Caco-2 (cell line): Measurements from ENCODE around the gene RIBC2. TPM values are rescaled to one million over a fixed set of nuclear protein-coding genes. Genes with fewer than 3 reads are reported as not detected.
A peak's percentile ranks its signal among the peaks of the same experiment; 100 is the strongest.

Experiments
- BruUV-seq: library from RNA; stranded (reverse); fragments of 400-500 nt; replicated peaks from 2 replicates; lab custom pipeline; 2021; lab: Mats Ljungman, UMichigan
- CTCF ChIA-PET: fragments of 300-600 bp; sonication (Branson Sonifier 250); formaldehyde crosslinking; loops from one replicate; lab custom pipeline; 2022; ENCODE audit warnings: antibody characterized with exemption; lab: Charles Lee
- POLR2A ChIA-PET: fragments of 300-600 bp; sonication (Branson Sonifier 250); formaldehyde crosslinking; loops from one replicate; lab custom pipeline; 2022; ENCODE audit warnings: antibody characterized with exemption; lab: Charles Lee
- DNase-seq, 2 experiments: peaks; one replicate each; pipeline versions ENCODE4 v3.0.0 to v3.0.0-alpha.2; 2020 to 2022
- H3K27me3 ChIP-seq: replicated peaks from 2 replicates; pipeline ENCODE4 v1.6.0; 2011; ENCODE audit warnings: low read length; ENCODE audit not compliant: control insufficient read depth, insufficient read depth
- H3K36me3 ChIP-seq: 2 replicates; pipeline ENCODE4 v1.5.1; 2011; ENCODE audit warnings: low read length; ENCODE audit not compliant: control insufficient read depth, insufficient read depth
- H3K4me1 ChIP-seq: fragments of 250-450 bp; sonication (Bioruptor Pico); 2 replicates; pipeline ENCODE4 v1.5.1; 2020; ENCODE audit warnings: mild to moderate bottlenecking
- H3K4me3 ChIP-seq: 2 replicates; pipeline ENCODE4 v1.5.1; 2011; ENCODE audit warnings: low read depth, mild to moderate bottlenecking, control low read depth, low read length
- H3K9me3 ChIP-seq: fragments of 250-450 bp; sonication (Bioruptor Pico); 2 replicates; pipeline ENCODE4 v1.5.1; 2020; ENCODE audit warnings: mild to moderate bottlenecking, moderate library complexity
- H3K27ac Mint-ChIP-seq: one replicate; pipeline ENCODE4 v1.8.0; 2022; ENCODE audit warnings: mixed read lengths; ENCODE audit not compliant: unreplicated experiment
- H3K27me3 Mint-ChIP-seq: one replicate; pipeline ENCODE4 v1.8.0; 2022; ENCODE audit warnings: mixed read lengths; ENCODE audit not compliant: insufficient read depth, unreplicated experiment
- H3K36me3 Mint-ChIP-seq: one replicate; pipeline ENCODE4 v1.8.0; 2022; ENCODE audit warnings: mild to moderate bottlenecking, mixed read lengths; ENCODE audit not compliant: insufficient read depth, unreplicated experiment
- H3K4me1 Mint-ChIP-seq: one replicate; pipeline ENCODE4 v1.8.0; 2022; ENCODE audit warnings: low read depth, mixed read lengths; ENCODE audit not compliant: unreplicated experiment
- H3K4me3 Mint-ChIP-seq: one replicate; pipeline ENCODE4 v1.8.0; 2022; ENCODE audit warnings: mild to moderate bottlenecking, moderate library complexity, mixed read lengths; ENCODE audit not compliant: unreplicated experiment
- H3K9me3 Mint-ChIP-seq: one replicate; pipeline ENCODE4 v1.8.0; 2022; ENCODE audit warnings: mixed read lengths; ENCODE audit not compliant: unreplicated experiment
- intact Hi-C: fragments of 100-400 bp; cut with micrococcal nuclease; formaldehyde crosslinking; loops from one replicate; pipeline ENCODE4 v1.10.0; 2022; ENCODE audit not compliant: unreplicated experiment
- total RNA-seq: library from RNA; stranded (reverse); gene quantifications from 2 replicates; pipeline ENCODE4 v1.2.3, GENCODE V29; 2022
- TF ChIP-seq, protein P1 (sequence below), 2 experiments: fragments of 200-600 bp in 1 of 2; IDR thresholded peaks; 1 replicate in 1 of 2; 2 replicates in 1 of 2; pipeline versions ENCODE4 v1.5.1 to v1.8.0; 2011 to 2022; ENCODE audit warnings: antibody characterized with exemption in 1 of 2, control low read depth in 1 of 2, inconsistent platforms in 1 of 2, low read depth in 1 of 2, low read length in 1 of 2, mild to moderate bottlenecking in 1 of 2, moderate library complexity in 1 of 2; ENCODE audit not compliant: insufficient read depth in 1 of 2, severe bottlenecking in 1 of 2, unreplicated experiment in 1 of 2

RIBC2 gene
- total RNA-seq, 1 experiment from 2014 or later: 14.1 TPM

- Mint-ChIP-seq H3K9me3 (no peaks in the 10 kb centered on the region), H3K4me3 (peak overlapping the region; percentile 94), H3K4me1 (peaks cover 1% of the 10 kb centered on the region), H3K36me3 (peaks cover 17% of the 10 kb centered on the region), H3K27ac (peak overlapping the region; percentile 99), H3K27me3 (no peaks in the 10 kb centered on the region)
- no peak for DNase-seq
- Histone ChIP-seq H3K27me3 (no peaks in the 10 kb centered on the region), H3K4me1 (peaks cover 20% of the 10 kb centered on the region), H3K9me3 (no peaks in the 10 kb centered on the region), H3K4me3 (peak overlapping the region; percentile 71), H3K36me3 (no peaks in the 10 kb centered on the region; the same call in 1 of the 2 replicates)
- TF ChIP-seq, protein P1, sequence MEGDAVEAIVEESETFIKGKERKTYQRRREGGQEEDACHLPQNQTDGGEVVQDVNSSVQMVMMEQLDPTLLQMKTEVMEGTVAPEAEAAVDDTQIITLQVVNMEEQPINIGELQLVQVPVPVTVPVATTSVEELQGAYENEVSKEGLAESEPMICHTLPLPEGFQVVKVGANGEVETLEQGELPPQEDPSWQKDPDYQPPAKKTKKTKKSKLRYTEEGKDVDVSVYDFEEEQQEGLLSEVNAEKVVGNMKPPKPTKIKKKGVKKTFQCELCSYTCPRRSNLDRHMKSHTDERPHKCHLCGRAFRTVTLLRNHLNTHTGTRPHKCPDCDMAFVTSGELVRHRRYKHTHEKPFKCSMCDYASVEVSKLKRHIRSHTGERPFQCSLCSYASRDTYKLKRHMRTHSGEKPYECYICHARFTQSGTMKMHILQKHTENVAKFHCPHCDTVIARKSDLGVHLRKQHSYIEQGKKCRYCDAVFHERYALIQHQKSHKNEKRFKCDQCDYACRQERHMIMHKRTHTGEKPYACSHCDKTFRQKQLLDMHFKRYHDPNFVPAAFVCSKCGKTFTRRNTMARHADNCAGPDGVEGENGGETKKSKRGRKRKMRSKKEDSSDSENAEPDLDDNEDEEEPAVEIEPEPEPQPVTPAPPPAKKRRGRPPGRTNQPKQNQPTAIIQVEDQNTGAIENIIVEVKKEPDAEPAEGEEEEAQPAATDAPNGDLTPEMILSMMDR (IDR thresholded peaks at IDR 0.05; ENCODE audit: insufficient read depth in 1 of 2, low read depth in 1 of 2, low read length in 1 of 2, severe bottlenecking in 1 of 2, unreplicated experiment in 1 of 2): no peak
- CTCF ChIA-PET: interaction anchor here (0.6 to 1.2 kb wide), 2 partner anchors 47 to 96 kb away, joined by 3 read pairs; no protein-coding TSS in a partner anchor
- POLR2A ChIA-PET: interaction anchor here (0.6 to 1.8 kb wide), 4 partner anchors 17 to 139 kb away, joined by 3 to 7 read pairs (median 4); no protein-coding TSS in a partner anchor
- TSS peak; percentile 60 for BruUV-seq
- intact Hi-C loops: no loop called here
Observed at GRCh38 chr22:45413013-45413367, 503 bp upstream of the RIBC2 start.

DNA sequence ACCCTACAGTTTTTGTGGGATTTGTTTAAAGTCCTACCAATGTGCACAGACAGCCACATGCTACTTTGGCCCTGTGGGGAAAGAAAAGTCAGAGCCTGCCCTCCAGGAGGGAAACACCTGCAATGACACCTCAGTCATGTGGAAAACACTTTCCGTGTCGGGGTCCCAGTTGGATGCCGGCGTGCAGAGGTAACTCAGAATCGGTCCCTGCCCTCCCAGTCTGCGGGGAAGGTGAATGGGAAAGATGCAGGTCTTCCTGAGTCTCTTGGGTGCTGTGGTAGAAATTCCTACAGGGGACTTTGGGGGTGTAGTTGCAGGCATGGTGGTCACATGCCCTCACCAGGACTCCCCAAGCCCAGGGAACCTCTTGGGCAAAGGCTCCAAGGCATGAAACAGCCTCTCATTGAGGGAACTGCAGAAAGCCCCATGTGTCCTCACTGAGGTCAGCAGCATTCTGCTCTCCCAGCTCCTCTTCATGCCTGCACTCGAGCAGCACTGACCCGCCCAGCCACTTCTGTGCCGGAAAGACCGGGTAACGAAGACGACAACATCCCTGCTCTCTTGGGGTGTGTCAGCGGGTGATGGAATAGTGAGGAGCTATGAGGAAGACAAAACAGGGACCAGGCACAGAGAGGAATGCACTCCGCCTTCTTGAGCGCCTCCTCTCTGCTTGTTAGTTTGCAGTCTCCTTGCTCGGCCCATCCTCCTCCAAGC is 4.7 kb downstream of the RIBC2 start:
- ChIA-PET CTCF (no interaction called here), POLR2A (interaction anchor here (0.6 kb wide), 1 partner anchor 104 kb away, joined by 3 read pairs; no protein-coding TSS in a partner anchor)
- H3K27me3 ChIP-seq: no peaks in the 10 kb centered on the region
- no peaks in the 10 kb centered on the region for H3K9me3 ChIP-seq
- Mint-ChIP-seq H3K4me3 (no peak overlapping the region), H3K27me3 (no peaks in the 10 kb centered on the region), H3K27ac (no peak overlapping the region), H3K36me3 (peaks cover 35% of the 10 kb centered on the region), H3K4me1 (peaks cover 6% of the 10 kb centered on the region), H3K9me3 (no peaks in the 10 kb centered on the region)
- TF ChIP-seq, protein P1 (IDR thresholded peaks at IDR 0.05; ENCODE audit: insufficient read depth in 1 of 2, low read depth in 1 of 2, low read length in 1 of 2, severe bottlenecking in 1 of 2, unreplicated experiment in 1 of 2): no peak
- BruUV-seq: no TSS peak
- H3K4me1 ChIP-seq: no peaks in the 10 kb centered on the region
- no peaks in the 10 kb centered on the region; the same call in none of the 2 replicates for H3K36me3 ChIP-seq
- no peak overlapping the region for H3K4me3 ChIP-seq
- intact Hi-C loops: no loop called here
- no peak for DNase-seq

DNA sequence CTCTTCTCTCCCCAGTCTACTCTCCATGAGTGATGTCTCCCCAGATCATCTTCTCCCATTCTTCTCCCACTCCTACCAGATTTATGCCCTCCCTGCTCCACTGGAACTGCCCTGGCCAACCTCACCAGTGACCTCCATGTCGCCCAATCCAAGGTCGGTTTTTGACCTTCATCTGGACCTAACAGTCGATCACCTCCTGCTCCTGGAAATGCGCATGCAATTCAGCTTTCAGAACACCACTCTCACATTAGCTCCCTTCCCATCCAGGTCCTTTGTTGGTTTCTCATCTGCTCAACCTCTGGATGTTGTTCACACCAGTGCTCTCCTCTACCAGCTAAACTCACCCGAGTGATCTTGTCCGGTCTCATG is 5.3 kb downstream of the RIBC2 start:
- no peak for DNase-seq
- Mint-ChIP-seq H3K4me1 (peaks cover 6% of the 10 kb centered on the region), H3K4me3 (no peak overlapping the region), H3K36me3 (peaks cover 34% of the 10 kb centered on the region), H3K27me3 (no peaks in the 10 kb centered on the region), H3K9me3 (no peaks in the 10 kb centered on the region), H3K27ac (no peak overlapping the region)
- POLR2A ChIA-PET: no interaction called here
- Histone ChIP-seq H3K36me3 (no peaks in the 10 kb centered on the region; the same call in none of the 2 replicates), H3K27me3 (no peaks in the 10 kb centered on the region), H3K4me1 (no peaks in the 10 kb centered on the region), H3K9me3 (no peaks in the 10 kb centered on the region), H3K4me3 (no peak overlapping the region)
- TF ChIP-seq, protein P1 (IDR thresholded peaks at IDR 0.05; ENCODE audit: insufficient read depth in 1 of 2, low read depth in 1 of 2, low read length in 1 of 2, severe bottlenecking in 1 of 2, unreplicated experiment in 1 of 2): no peak
- CTCF ChIA-PET: no interaction called here
- intact Hi-C loops: no loop called here
- no TSS peak for BruUV-seq
